Neural cell (in vitro differentiated cells): ENCODE results near the gene GCNT2.

Experiments
- SMC3 ChIP-seq: fragments of 450-650 bp; conservative IDR thresholded peaks from 2 replicates; pipeline ENCODE4 v1.6.1; 2014; ENCODE audit warnings: antibody characterized with exemption, mild to moderate bottlenecking, moderate library complexity; ENCODE audit not compliant: poor library complexity
- TF ChIP-seq, protein P1 (sequence below): fragments of 450-650 bp; IDR thresholded peaks from 2 replicates; pipeline ENCODE4 v1.5.1; 2014; ENCODE audit warnings: antibody characterized with exemption, mild to moderate bottlenecking, moderate library complexity; ENCODE audit not compliant: poor library complexity, severe bottlenecking

DNA sequence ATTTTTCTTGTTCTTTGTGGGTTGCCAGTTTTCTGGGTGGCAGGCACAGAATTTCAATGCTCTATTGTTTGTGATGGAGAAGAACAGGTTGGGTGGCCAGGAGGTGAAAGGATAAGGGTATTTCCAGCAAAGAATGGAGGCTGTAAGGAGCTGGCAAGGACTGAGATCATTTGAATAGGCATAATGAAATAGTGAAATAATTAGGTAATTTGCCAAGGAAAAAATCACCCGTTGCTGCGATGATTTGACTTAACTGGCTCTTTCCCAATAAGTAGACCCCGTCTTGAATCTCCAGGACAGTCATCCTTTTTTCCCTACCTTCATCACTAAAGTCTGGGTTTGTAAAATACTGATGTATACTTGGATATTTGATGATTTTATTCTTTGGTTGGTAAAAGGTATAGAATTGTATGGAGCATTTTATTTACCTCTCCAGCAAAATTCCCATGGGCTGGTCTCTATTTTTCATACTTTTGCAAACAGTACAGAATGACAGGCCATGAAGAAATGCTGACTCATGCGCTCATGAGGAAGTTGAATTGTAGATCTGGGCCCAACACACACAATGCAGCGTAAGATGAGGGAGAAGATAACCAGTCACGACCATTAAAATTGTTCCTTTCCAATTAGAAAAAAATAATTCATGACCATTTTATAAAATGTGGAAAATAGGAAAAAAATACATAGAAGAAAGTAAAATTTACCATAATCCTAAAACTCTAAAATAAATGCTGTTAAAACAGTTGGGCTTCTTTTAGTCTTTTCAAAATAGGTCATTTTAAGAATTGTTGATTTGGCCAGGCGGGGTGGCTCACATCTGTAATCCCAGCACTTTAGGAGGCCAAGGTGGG is 2.4 kb upstream of the GCNT2 start:
- TF ChIP-seq, protein P1, sequence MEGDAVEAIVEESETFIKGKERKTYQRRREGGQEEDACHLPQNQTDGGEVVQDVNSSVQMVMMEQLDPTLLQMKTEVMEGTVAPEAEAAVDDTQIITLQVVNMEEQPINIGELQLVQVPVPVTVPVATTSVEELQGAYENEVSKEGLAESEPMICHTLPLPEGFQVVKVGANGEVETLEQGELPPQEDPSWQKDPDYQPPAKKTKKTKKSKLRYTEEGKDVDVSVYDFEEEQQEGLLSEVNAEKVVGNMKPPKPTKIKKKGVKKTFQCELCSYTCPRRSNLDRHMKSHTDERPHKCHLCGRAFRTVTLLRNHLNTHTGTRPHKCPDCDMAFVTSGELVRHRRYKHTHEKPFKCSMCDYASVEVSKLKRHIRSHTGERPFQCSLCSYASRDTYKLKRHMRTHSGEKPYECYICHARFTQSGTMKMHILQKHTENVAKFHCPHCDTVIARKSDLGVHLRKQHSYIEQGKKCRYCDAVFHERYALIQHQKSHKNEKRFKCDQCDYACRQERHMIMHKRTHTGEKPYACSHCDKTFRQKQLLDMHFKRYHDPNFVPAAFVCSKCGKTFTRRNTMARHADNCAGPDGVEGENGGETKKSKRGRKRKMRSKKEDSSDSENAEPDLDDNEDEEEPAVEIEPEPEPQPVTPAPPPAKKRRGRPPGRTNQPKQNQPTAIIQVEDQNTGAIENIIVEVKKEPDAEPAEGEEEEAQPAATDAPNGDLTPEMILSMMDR = no peak
- TF ChIP-seq SMC3 = no peak
